NCI-H1417 (cell line): ENCODE measurements around the gene CCDC57.
A peak's percentile ranks its signal among the peaks of the same experiment; 100 is the strongest.

Experiments
- DNase-seq, 3 experiments: peaks; one replicate each; lab custom pipeline; 2025; lab: John Stamatoyannopoulos, UW

Gene CCDC57

GRCh38 chr17:82105882-82106687 lies 106.6 kb downstream of the CCDC57 start:
- DNase-seq = peak; percentile 21 to 85 (median 72)

GRCh38 chr17:82105417-82105881 lies 107.2 kb downstream of the CCDC57 start:
- no peak for DNase-seq

GRCh38 chr17:82104797-82105416 lies 107.7 kb downstream of the CCDC57 start:
- DNase-seq = no peak

GRCh38 chr17:82103553-82104451 lies 108.8 kb downstream of the CCDC57 start:
- DNase-seq = no peak

- no peak for DNase-seq
Measured at GRCh38 chr17:82101767-82102679, 110.6 kb downstream of the CCDC57 start.

- no peak for DNase-seq
Measured at GRCh38 chr17:82101301-82101715, 111.3 kb downstream of the CCDC57 start.

GRCh38 chr17:82100502-82101298 lies 111.9 kb downstream of the CCDC57 start:
- DNase-seq = no peak

GRCh38 chr17:82098939-82099763 lies 113.5 kb downstream of the CCDC57 start:
- DNase-seq = peak in 2 of 3 experiments; percentile 83 to 87

- peak; percentile 95 to 97 (median 97) for DNase-seq
Measured at GRCh38 chr17:82098169-82098938, 114.3 kb downstream of the CCDC57 start, which contains the start of gene FASN. FASN (minus strand) TSS chr17:82098236; CDS start chr17:82096445, 1,791 bp downstream.

GRCh38 chr17:82097919-82098168 lies 114.8 kb downstream of the CCDC57 start:
- no peak for DNase-seq

GRCh38 chr17:82097184-82097918 lies 115.3 kb downstream of the CCDC57 start:
- peak; percentile 20 to 61 (median 60) for DNase-seq

GRCh38 chr17:82096709-82097183 lies 115.9 kb downstream of the CCDC57 start:
- DNase-seq = no peak

- DNase-seq = no peak
Measured at GRCh38 chr17:82095777-82096708, 116.6 kb downstream of the CCDC57 start.

- no peak for DNase-seq
Measured at GRCh38 chr17:82094931-82095776, 117.5 kb downstream of the CCDC57 start.

- no peak for DNase-seq
Measured at GRCh38 chr17:82092995-82093751, 119.5 kb downstream of the CCDC57 start.
